AG08396 (cell line): ENCODE results near the gene MLLT1.

Experiments used
- DNase-seq: peaks from one replicate; pipeline ENCODE4 v3.0.0; 2012; ENCODE audit warnings: low spot score, mixed read lengths

Gene MLLT1

DNA sequence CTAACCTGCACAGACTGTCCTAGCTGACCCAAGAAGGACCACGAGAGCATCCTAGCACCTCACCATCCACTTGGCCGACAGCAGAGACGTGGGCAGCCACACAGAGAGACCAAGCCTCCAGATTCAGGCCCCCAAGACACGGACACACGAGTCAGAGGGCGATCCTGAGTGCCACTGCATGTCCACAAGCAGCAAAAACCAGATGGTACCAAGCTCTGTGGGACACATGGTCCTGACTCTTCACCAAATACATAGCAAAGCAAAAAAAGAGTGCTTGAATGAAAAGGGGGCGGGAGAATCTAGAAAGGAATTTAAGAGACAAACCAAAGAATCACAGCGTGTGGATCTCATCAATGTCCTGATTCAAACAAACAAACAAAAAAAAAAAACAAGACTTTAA is 45.2 kb downstream of the MLLT1 start:
- DNase-seq = no peak

DNA sequence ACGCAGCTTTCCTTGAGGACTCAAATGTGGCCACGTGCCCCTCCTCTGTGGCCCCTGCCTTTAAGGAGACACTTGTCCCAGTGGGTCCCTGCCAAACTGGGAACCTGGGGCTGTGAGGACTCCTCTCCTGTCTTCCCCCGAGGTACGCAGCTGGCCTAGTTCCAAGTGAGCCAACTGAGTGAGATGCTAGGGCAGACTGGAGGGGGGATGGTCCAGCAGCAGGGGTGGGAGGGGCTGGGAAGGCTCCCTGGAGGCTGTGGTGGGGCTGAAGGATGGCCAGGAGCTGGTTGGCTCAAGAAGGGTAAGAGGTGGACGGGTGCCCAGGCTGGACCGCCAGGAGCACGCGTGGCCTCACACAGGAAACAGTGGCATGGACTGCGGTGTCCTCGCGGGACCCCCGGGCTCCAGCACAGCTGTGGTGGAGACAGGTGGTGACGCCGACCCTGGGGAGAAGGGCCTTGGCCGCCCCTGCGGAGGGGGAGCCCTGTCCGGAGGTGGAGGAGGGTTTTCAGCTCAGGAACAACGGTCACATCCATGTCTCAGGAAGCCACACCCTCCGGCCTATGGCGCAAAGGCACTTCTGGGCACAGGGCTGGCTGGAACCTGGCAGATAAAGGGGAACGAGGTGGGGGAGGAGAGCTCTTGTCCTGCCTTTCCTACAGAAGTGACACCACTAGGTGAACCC is 45.8 kb downstream of the MLLT1 start:
- DNase-seq = no peak

DNA sequence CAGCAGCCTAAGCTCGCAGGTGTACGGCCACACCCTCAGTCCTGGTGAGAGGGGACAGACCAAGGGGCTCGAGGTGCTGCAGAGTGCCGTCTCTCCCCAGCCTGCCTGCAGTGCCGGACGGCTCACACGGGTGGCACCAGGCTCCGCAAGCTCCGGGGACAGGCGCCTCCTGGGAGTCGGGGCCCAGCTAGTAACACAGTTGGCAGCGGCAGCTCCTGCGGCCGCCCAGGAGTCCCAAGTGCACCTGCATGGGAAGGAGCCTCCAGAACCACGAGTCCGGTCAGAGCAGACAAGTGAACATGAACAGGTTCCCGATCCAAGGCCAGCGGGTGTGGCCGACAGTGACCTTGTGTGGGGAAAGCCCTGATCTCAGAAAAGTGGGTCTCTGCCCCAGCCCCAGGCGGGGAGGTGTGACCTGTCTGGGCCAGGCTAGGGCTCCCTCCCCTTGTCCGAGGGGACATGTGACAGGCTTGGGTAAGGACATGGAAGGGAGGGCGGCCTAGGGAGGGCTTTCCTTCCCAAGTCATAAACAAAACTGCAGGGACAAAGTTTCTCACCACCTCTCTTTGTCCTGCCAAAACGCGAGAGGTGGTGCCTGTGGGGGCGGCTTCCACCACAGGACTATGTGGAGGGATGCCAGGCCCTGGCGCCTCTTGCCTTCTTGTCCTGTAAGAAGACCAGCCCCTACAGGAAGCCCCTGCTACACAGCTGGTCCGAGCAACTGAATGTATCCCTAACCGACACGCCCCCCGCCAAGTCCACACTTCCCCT is 46.5 kb downstream of the MLLT1 start:
- no peak for DNase-seq

- peak; percentile 75 for DNase-seq
These were observed 47.1 kb downstream of the MLLT1 start for GRCh38 chr19:6232601-6233055.

- DNase-seq = no peak
These were observed 48.8 kb downstream of the MLLT1 start for GRCh38 chr19:6230991-6231448.

GRCh38 chr19:6229951-6230712 is 49.6 kb downstream of the MLLT1 start:
- no peak for DNase-seq

GRCh38 chr19:6229216-6229913 is 50.4 kb downstream of the MLLT1 start:
- no peak for DNase-seq

DNA sequence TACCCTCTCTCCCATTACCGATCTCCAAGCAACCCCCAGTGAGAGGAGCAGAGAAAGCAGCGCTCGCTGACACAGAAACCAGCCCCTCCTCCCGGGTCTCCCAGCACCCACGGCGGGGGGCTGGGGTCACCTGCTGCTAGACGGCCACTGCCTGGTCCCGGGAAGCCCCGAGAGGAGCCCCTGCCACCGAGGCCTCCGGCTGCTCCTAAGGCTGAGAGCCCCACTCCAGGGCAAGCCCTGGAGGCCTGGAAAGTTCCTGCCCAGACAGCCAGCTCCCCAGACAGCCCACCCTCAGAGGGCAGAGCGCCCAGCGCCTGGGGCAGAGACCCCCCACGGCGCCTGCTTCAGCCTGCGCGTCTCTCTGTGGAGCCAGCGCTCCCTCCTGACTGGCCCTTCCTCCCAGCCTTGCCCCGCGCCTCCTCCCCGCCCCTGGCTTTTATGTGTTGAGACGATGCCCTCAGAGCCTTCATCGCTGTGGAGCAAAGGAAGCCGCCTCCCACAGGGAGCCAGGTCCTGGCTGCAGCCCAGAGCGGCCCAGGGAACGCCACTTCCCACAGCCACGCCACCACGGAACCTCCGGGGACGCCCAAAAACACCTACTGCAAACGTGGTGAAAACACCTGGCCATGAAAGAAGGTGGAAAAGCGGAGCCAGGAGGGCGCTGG is 51.1 kb downstream of the MLLT1 start:
- DNase-seq = no peak

DNA sequence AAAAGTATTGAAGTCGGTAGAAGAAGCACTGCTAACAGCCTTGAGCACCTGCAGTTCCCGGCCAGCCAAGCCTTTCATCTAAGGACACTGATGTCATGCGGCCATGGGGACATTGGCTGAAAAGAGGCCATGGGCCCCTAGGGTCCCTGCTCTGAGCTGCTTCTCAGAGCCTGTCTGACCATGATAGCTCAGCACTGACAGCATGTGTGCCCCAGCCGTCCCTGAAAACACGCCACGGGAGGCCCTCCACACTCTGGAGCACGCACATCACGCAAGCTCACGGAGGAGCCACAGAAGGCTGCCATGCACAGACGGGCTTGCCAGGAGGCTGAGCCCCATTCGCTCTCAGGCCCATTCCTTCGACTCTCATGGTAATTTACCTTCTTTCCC is 51.8 kb downstream of the MLLT1 start:
- DNase-seq = no peak

GRCh38 chr19:6227156-6227935 is 52.4 kb downstream of the MLLT1 start:
- no peak for DNase-seq

- no peak for DNase-seq
These were observed 53.2 kb downstream of the MLLT1 start for GRCh38 chr19:6226444-6227155.

DNA sequence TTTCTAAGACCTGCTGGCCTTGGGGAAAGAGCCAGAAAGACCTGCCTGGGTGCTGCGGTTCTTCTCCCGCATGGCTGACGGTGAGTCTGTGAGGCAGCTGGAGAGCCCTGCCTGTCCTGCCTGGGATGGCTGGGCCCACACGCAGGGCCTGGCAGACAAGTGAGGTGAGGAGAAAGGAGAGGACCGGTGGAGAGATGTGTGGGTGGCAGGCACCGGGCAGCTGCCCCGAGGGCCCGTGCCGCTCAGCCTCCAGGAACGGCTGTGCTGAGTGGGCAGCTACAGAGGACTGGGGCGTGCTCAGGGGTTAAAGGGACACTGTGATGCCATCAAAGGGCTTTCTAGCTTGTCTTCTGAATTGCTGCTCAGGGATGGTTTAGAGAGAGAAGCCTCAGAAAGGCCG is 53.8 kb downstream of the MLLT1 start:
- no peak for DNase-seq

- no peak for DNase-seq
These were observed 54.4 kb downstream of the MLLT1 start for GRCh38 chr19:6225232-6225865.

DNA sequence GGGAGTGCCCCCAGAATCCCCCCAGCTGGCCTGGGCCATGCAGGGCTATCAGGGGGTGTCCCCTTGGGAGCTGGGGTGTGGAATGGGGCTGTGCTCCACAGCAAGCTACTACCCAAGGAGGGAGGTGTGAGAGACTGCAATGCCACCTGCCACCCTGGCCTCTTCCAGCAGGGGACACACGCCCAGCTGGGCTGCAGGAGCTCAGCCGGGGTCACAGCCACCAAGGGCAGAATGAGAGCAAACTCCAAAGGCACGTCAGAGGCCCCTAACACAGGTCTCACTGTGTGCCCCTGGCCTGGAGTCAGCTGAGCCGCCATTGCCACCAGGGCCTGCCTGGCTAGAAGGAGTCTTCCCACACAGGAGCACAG is 55.5 kb downstream of the MLLT1 start:
- no peak for DNase-seq

- DNase-seq = no peak
These were observed 56.1 kb downstream of the MLLT1 start for GRCh38 chr19:6223461-6224307.

GRCh38 chr19:6222884-6223283 is 56.9 kb downstream of the MLLT1 start:
- DNase-seq = no peak

- no peak for DNase-seq
These were observed 57.7 kb downstream of the MLLT1 start for GRCh38 chr19:6221878-6222746.
